Astrocyte of the cerebellum (primary cell): ENCODE measurements around the gene FGD2.

Experiments used
- DNase-seq: peaks from one replicate; pipeline ENCODE4 v3.0.0-alpha.2; 2011; ENCODE audit warnings: low read depth
- H3K4me3 ChIP-seq: 2 replicates; pipeline ENCODE4 v1.5.1; 2011; ENCODE audit warnings: mild to moderate bottlenecking, low read depth, low read length, moderate library complexity
- in situ Hi-C: cut with HindIII; loops from 2 replicates; pipeline ENCODE4 v1.10.0; 2017; ENCODE audit warnings: low sequenced_read_pairs
- TF ChIP-seq, protein P1 (sequence below): IDR thresholded peaks from 2 replicates; pipeline ENCODE4 v1.5.1; 2012; ENCODE audit warnings: low read length, low read depth, moderate library complexity, mild to moderate bottlenecking; ENCODE audit errors: missing control alignments

Gene FGD2

DNA sequence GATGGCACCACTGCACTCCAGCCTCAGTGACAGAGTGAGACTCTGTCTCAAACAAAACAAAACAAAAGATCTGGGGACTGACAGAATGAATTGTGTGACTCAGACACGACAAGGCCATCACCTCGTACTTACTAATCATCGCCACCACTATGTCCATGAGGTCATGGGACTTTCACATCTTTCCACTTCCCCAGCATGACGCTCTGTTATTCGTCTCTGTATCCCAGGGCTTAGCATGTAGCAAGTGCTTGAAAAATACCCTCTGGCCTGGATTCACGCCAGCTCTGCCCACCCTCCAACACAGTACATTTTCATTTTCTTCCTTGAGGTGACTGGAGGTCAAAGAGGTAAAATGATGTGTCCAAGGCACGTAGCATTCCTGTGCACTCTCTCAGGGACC lies 27.8 kb downstream of the FGD2 start:
- DNase-seq, result no peak
- in situ Hi-C loops, result no loop called here
- TF ChIP-seq, protein P1, sequence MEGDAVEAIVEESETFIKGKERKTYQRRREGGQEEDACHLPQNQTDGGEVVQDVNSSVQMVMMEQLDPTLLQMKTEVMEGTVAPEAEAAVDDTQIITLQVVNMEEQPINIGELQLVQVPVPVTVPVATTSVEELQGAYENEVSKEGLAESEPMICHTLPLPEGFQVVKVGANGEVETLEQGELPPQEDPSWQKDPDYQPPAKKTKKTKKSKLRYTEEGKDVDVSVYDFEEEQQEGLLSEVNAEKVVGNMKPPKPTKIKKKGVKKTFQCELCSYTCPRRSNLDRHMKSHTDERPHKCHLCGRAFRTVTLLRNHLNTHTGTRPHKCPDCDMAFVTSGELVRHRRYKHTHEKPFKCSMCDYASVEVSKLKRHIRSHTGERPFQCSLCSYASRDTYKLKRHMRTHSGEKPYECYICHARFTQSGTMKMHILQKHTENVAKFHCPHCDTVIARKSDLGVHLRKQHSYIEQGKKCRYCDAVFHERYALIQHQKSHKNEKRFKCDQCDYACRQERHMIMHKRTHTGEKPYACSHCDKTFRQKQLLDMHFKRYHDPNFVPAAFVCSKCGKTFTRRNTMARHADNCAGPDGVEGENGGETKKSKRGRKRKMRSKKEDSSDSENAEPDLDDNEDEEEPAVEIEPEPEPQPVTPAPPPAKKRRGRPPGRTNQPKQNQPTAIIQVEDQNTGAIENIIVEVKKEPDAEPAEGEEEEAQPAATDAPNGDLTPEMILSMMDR, result no peak
- no peak overlapping the region for H3K4me3 ChIP-seq

DNA sequence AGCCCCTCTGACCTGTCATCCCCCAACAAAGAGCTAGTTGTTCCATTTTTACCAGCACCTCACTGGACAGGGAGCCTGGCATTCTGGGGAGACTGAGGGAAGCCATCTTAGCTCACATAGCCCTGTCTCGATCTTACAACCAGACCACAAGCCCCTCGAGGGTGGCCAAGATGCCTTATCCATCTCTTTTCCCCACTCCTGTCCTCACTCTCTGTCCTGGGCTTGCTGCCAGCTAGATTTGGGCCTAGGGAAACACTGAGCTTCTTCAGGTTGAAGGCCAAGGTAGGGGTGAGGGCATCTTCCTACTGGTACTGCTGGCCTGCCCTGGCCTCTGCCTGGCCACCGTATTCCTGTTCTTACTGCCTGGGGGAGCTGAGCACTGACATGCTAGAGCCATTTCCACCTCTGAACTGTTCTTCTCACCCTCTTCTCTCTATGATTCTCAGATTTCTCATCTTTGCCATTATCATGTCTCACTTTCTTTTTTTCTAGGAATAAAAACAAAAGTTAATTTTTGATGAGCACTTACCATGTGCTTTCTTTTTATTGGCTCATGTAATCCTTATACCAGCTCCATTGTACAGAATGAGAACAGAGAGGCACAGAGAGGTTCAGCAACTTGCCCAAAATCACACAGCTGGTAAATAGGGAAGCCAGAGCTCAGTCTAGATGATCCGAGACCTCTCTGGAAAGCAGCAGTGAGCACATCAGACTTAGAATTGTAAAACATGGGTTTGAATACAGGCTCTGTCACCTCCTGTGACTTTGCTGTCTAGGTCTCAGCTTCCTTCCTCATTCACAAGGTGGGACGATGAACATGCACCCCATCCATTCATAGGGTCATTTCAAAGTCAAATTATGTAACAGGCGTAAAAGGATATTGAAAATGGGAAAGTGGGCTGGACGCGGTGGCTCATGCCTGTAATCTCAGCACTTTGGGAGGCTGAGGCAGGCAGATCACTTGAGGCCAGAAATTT lies 28.7 kb downstream of the FGD2 start:
- in situ Hi-C loops, result no loop called here
- H3K4me3 ChIP-seq, result no peak overlapping the region
- no peak for DNase-seq
- TF ChIP-seq, protein P1, result no peak

DNA sequence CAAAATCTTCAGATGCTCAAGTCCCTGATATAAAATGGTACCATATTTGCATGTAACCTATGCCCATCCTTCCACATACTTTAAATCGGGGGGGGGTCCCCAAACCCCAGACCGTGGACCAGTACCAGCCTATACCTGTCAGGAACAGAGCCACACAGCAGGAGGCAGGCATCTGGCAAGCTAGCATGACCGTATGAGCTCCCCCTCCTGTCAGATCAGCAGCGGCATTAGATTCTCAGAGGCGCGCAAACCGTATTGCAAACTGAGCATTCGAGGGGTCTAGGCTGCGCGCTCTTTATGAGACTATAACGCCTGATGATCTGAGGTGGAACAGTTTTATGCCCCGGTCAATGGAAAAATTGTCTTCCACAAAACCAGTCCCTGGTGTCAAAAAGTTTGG lies 30.7 kb downstream of the FGD2 start:
- TF ChIP-seq, protein P1, result no peak
- in situ Hi-C loops, result no loop called here
- H3K4me3 ChIP-seq, result no peak overlapping the region
- DNase-seq, result no peak

DNA sequence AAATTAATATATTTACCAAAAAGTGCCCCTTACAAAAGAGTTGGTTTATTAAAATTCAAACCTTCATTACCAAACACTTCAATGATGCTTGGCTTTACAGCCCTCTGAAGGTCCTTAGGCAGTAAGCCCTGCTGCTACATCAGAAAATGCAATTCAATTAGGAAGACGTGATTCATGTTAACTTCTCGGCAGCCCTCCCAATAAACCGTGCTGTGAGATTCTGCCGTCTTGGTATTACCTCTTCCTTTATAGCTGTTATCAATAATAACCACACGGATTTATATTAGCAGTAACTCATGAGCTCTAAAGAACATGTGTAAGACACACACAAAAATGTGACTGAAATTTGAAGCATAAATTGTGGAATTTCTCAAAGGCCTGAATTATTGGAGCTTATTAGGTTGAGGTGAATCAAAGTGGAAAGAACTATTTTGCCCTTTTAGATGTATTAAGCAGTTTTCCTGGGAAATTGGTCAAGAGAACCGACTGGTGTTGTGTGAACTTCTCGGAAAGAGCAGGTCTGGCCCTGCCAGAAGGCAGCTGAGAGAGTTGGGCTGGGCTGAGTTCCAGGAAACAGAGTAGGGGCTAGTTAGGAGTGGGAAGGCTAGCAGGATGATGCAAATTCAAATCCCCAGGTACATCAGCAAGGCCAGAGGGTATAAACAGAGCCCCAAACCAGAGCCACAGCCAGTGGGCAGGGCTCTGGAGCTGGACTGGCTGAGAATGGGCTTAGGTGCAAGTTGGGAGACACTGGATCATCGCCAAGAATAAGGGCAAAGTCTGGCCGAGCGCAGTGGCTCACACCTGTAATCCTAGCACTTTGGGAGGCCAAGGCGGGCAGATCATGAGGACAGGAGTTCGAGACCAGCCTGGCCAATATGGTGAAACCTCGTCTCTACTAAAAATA lies 33.1 kb downstream of the FGD2 start:
- in situ Hi-C loops, result no loop called here
- peak; percentile 15 for DNase-seq
- H3K4me3 ChIP-seq, result no peak overlapping the region
- TF ChIP-seq, protein P1, result no peak

DNA sequence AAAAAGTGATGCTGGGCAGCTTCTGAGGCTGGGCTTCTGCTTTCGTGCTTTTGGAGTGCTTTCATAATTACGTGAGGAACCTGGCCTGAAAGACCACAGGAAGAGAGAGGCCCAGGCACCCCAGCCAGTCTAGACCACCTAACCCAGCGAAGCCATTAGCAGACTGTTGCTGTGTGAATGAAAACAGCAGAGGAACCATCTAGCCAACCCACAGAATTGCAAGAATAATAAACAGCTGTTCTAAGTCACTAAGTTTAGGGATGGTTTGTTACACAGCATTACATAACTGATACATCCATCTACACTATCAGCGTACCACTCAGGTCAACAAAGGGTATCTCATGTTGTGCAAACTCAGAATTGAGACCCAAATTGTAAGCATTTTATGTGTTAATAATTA lies 34.5 kb downstream of the FGD2 start:
- in situ Hi-C loops, result no loop called here
- TF ChIP-seq, protein P1, result no peak
- no peak overlapping the region for H3K4me3 ChIP-seq
- DNase-seq, result no peak

DNA sequence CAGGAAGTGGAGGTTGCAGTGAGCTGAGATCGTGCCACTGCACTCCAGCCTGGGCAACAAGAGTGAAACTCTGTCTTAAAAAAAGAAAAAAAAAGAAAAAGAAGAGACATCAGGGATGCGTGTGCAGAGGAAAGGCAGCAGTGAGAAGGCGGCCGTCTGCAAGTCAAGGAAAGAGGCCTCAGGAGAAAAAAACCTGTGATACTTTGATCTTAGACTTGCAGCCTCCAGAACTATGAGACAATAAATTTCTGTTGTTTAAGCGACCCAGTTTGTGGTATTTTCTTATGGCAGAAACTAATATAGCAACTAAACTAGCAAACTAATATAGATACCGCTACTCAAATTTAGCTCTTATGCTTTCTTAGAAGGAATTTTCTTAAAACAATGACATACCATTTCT lies 36.1 kb downstream of the FGD2 start:
- in situ Hi-C loops, result no loop called here
- TF ChIP-seq, protein P1, result no peak
- H3K4me3 ChIP-seq, result no peak overlapping the region
- DNase-seq, result no peak
